ENCODE measurements around the gene VIPR1. TPM values are rescaled to one million over a fixed set of nuclear protein-coding genes. Genes with fewer than 3 reads are reported as not detected.

The VIPR1 gene
- total RNA-seq, 4 donors from 2014 or later: 2.4 to 17.3 (median 10.4) TPM

GRCh38 chr3:42478830-42479229, 23.6 kb upstream of the VIPR1 start:
- H3K4me1 ChIP-seq: no peaks in the 10 kb centered on the region
- no peak overlapping the region for H3K27ac ChIP-seq
- TF ChIP-seq EP300 (IDR thresholded peaks at IDR 0.05): no peak
- no peak for TF ChIP-seq POLR2A (IDR thresholded peaks at IDR 0.05)
- TF ChIP-seq CTCF (IDR thresholded peaks at IDR 0.05): no peak
- H3K9me3 ChIP-seq: peaks cover 0 to 28% (median 3%) of the 10 kb centered on the region in 4 donors
- no peak overlapping the region for H3K4me3 ChIP-seq
- no peaks in the 10 kb centered on the region for H3K27me3 ChIP-seq
- no peaks in the 10 kb centered on the region for H3K36me3 ChIP-seq
- DNase-seq (ENCODE audit: low spot score in 2 of 2): no peak
- 33 to 51% methylated on average over 2 of the region's 2 CpGs for WGBS, 2 donors

GRCh38 chr3:42486814-42487565, 15.5 kb upstream of the VIPR1 start:
- Histone ChIP-seq H3K27ac (no peak overlapping the region), H3K36me3 (no peaks in the 10 kb centered on the region), H3K27me3 (no peaks in the 10 kb centered on the region), H3K9me3 (peaks cover 0 to 5% (median 2%) of the 10 kb centered on the region in 4 donors), H3K4me1 (no peaks in the 10 kb centered on the region), H3K4me3 (no peak overlapping the region)
- DNase-seq (ENCODE audit: low spot score in 2 of 2): no peak
- 81 to 86% methylated on average over 2 of the region's 2 CpGs for WGBS, 2 donors
- TF ChIP-seq EP300 (IDR thresholded peaks at IDR 0.05): no peak
- TF ChIP-seq CTCF (IDR thresholded peaks at IDR 0.05): no peak
- no peak for TF ChIP-seq POLR2A (IDR thresholded peaks at IDR 0.05)

GRCh38 chr3:42488687-42489086, 13.8 kb upstream of the VIPR1 start:
- TF ChIP-seq POLR2A (IDR thresholded peaks at IDR 0.05) (no peak), EP300 (IDR thresholded peaks at IDR 0.05) (no peak), CTCF (IDR thresholded peaks at IDR 0.05) (no peak)
- H3K27ac ChIP-seq: no peak overlapping the region
- no peaks in the 10 kb centered on the region for H3K36me3 ChIP-seq
- H3K9me3 ChIP-seq: peaks cover 0 to 4% (median 0%) of the 10 kb centered on the region in 4 donors
- H3K4me1 ChIP-seq: no peaks in the 10 kb centered on the region
- whole genome bisulfite sequencing, 2 donors: 88 to 95% methylated on average over 4 of the region's 4 CpGs
- DNase-seq (ENCODE audit: low spot score in 2 of 2): no peak
- no peak overlapping the region for H3K4me3 ChIP-seq
- H3K27me3 ChIP-seq: no peaks in the 10 kb centered on the region

- Histone ChIP-seq H3K9me3 (peaks cover 0 to 4% (median 0%) of the 10 kb centered on the region in 4 donors), H3K4me1 (no peaks in the 10 kb centered on the region), H3K27ac (no peak overlapping the region), H3K4me3 (no peak overlapping the region), H3K27me3 (no peaks in the 10 kb centered on the region), H3K36me3 (no peaks in the 10 kb centered on the region)
- no peak for DNase-seq (ENCODE audit: low spot score in 2 of 2)
- WGBS, 2 donors: 92 to 96% methylated on average over 10 of the region's 10 CpGs
- TF ChIP-seq EP300 (IDR thresholded peaks at IDR 0.05) (no peak), CTCF (IDR thresholded peaks at IDR 0.05) (no peak), POLR2A (IDR thresholded peaks at IDR 0.05) (no peak)
Observed at GRCh38 chr3:42489116-42489936, 13.1 kb upstream of the VIPR1 start.

- no peaks in the 10 kb centered on the region for H3K36me3 ChIP-seq
- no peak overlapping the region for H3K4me3 ChIP-seq
- DNase-seq (ENCODE audit: low spot score in 2 of 2): no peak
- no peak overlapping the region for H3K27ac ChIP-seq
- H3K4me1 ChIP-seq: no peaks in the 10 kb centered on the region
- 81 to 86% methylated on average over 3 of the region's 3 CpGs for WGBS, 2 donors
- H3K27me3 ChIP-seq: no peaks in the 10 kb centered on the region
- H3K9me3 ChIP-seq: peaks cover 0 to 4% (median 0%) of the 10 kb centered on the region in 4 donors
- TF ChIP-seq POLR2A (IDR thresholded peaks at IDR 0.05): no peak
- TF ChIP-seq CTCF (IDR thresholded peaks at IDR 0.05): no peak
- TF ChIP-seq EP300 (IDR thresholded peaks at IDR 0.05): no peak
Observed at GRCh38 chr3:42489937-42490227, 12.6 kb upstream of the VIPR1 start.
